Astrocyte of the cerebellum (primary cell): ENCODE results near the gene WIPF1.

Experiments
- DNase-seq: peaks from one replicate; pipeline ENCODE4 v3.0.0-alpha.2; 2011; ENCODE audit warnings: low read depth
- H3K4me3 ChIP-seq: 2 replicates; pipeline ENCODE4 v1.5.1; 2011; ENCODE audit warnings: mild to moderate bottlenecking, low read depth, low read length, moderate library complexity
- in situ Hi-C: cut with HindIII; loops from 2 replicates; pipeline ENCODE4 v1.10.0; 2017; ENCODE audit warnings: low sequenced_read_pairs
- TF ChIP-seq, protein P1 (sequence below): IDR thresholded peaks from 2 replicates; pipeline ENCODE4 v1.5.1; 2012; ENCODE audit warnings: low read length, low read depth, moderate library complexity, mild to moderate bottlenecking; ENCODE audit errors: missing control alignments

WIPF1 gene

DNA sequence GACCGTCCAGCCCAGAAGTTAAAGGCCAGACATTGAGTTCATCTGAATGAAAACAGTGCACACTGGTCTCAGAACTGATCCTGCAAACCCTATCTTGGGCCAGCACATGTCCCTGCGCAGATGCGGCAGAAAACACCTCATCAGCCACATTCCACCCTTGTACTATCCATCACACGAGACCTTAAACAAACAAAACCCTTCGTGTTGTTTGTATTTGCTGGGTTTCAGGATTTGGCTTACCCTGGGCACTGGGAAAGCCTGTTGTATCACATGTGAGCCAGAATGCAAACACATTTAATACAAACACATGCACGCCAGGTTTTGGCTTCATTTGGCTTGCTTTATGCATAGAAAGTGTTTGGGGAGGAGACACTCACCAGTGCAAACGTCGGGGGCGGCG is 12.5 kb downstream of the WIPF1 start:
- H3K4me3 ChIP-seq, result no peak overlapping the region
- in situ Hi-C loops, result no loop called here
- DNase-seq, result no peak
- TF ChIP-seq, protein P1, sequence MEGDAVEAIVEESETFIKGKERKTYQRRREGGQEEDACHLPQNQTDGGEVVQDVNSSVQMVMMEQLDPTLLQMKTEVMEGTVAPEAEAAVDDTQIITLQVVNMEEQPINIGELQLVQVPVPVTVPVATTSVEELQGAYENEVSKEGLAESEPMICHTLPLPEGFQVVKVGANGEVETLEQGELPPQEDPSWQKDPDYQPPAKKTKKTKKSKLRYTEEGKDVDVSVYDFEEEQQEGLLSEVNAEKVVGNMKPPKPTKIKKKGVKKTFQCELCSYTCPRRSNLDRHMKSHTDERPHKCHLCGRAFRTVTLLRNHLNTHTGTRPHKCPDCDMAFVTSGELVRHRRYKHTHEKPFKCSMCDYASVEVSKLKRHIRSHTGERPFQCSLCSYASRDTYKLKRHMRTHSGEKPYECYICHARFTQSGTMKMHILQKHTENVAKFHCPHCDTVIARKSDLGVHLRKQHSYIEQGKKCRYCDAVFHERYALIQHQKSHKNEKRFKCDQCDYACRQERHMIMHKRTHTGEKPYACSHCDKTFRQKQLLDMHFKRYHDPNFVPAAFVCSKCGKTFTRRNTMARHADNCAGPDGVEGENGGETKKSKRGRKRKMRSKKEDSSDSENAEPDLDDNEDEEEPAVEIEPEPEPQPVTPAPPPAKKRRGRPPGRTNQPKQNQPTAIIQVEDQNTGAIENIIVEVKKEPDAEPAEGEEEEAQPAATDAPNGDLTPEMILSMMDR, result no peak

GRCh38 chr2:174581491-174581890 is 16.1 kb downstream of the WIPF1 start:
- in situ Hi-C loops, result no loop called here
- TF ChIP-seq, protein P1, result no peak
- H3K4me3 ChIP-seq, result no peak overlapping the region
- DNase-seq, result no peak

DNA sequence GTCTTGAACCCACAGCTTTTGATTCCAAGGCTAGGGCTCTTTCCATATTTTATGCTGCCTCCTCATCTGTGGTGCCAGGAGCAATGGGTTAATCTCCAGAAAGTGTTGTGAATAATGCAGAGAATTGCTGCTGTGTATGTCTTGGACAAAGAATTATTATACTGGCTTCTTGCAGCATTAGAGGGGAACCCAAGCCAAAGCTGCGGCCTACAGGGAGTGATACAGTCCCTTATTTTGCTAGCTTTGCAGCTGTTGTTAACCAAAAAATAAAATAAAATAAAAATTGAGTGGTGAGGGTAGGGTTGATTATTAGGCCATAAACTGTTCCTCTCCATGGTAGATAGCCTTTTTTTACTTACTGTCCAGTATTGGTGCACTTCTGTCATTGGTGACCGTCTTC is 16.7 kb downstream of the WIPF1 start:
- in situ Hi-C loops, result no loop called here

GRCh38 chr2:174577967-174578589 is 19.5 kb downstream of the WIPF1 start:
- TF ChIP-seq, protein P1, result peak; percentile 75
- in situ Hi-C loops, result no loop called here
- no peak overlapping the region for H3K4me3 ChIP-seq
- DNase-seq, result no peak

More for the DNA sequence above, 16.7 kb downstream of the WIPF1 start:
- no peak for DNase-seq
- no peak overlapping the region for H3K4me3 ChIP-seq
- TF ChIP-seq, protein P1, result no peak

- in situ Hi-C loops, result no loop called here
- TF ChIP-seq, protein P1, result no peak
- no peak for DNase-seq
- H3K4me3 ChIP-seq, result no peak overlapping the region
These were observed 22.4 kb downstream of the WIPF1 start for GRCh38 chr2:174575124-174575776.

DNA sequence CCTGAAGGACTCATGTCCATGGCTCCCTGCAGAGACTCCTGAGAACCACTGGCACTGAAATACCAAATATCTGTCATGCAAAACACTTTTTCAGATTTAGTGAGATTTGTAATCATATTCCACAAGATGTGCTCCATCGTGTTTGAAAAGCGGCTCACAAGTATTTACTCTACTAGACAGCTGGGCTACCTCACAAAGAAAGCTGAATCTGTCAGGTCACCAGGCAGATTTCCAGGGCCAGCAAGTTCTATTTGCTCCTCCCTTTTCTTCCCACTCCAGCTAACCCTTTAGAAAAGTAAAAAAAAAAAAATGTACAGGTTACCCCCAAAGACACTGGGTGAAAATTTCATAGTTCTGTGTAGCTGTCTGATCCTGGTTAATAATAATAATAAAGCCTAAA is 22.9 kb downstream of the WIPF1 start:
- TF ChIP-seq, protein P1, result no peak
- in situ Hi-C loops, result no loop called here
- H3K4me3 ChIP-seq, result no peak overlapping the region
- no peak for DNase-seq
